HG02759 (cell line): ENCODE measurements around the gene IQCH.

Experiments
- ATAC-seq: cut with Tn5 transposase; IDR thresholded peaks from one replicate; pipeline ENCODE4 v1.9.1; 2021; ENCODE audit warnings: mild to moderate bottlenecking, moderate library complexity; ENCODE audit not compliant: unreplicated experiment

IQCH gene

GRCh38 chr15:67386947-67387346 is 132.4 kb downstream of the IQCH start:
- no peak for ATAC-seq

- no peak for ATAC-seq
Observed at GRCh38 chr15:67389975-67390374, 135.4 kb downstream of the IQCH start.

- ATAC-seq = no peak
Observed at GRCh38 chr15:67394873-67395639, 140.5 kb downstream of the IQCH start.

- no peak for ATAC-seq
Observed at GRCh38 chr15:67396114-67396513, 141.5 kb downstream of the IQCH start.

- ATAC-seq = no peak
Observed at GRCh38 chr15:67397139-67397538, 142.6 kb downstream of the IQCH start.

GRCh38 chr15:67399925-67400324 is 145.3 kb downstream of the IQCH start:
- no peak for ATAC-seq

- no peak for ATAC-seq
Observed at GRCh38 chr15:67400890-67401289, 146.3 kb downstream of the IQCH start.

- ATAC-seq = no peak
Observed at GRCh38 chr15:67401336-67401735, 146.8 kb downstream of the IQCH start.

GRCh38 chr15:67403428-67404154 is 149.0 kb downstream of the IQCH start:
- no peak for ATAC-seq

GRCh38 chr15:67405208-67406191 is 150.9 kb downstream of the IQCH start:
- no peak for ATAC-seq

- ATAC-seq = no peak
Observed at GRCh38 chr15:67406257-67406861, 151.8 kb downstream of the IQCH start.

- no peak for ATAC-seq
Observed at GRCh38 chr15:67407786-67408185, 153.2 kb downstream of the IQCH start.

GRCh38 chr15:67409175-67409574 is 154.6 kb downstream of the IQCH start:
- ATAC-seq = no peak

GRCh38 chr15:67411486-67411885 is 156.9 kb downstream of the IQCH start:
- ATAC-seq = no peak

- no peak for ATAC-seq
Observed at GRCh38 chr15:67413770-67414390, 159.3 kb downstream of the IQCH start.

- no peak for ATAC-seq
Observed at GRCh38 chr15:67415181-67415580, 160.6 kb downstream of the IQCH start.

- ATAC-seq = no peak
Observed at GRCh38 chr15:67416891-67417290, 162.3 kb downstream of the IQCH start.

- no peak for ATAC-seq
Observed at GRCh38 chr15:67419705-67420104, 165.1 kb downstream of the IQCH start.

GRCh38 chr15:67420137-67420536 is 165.6 kb downstream of the IQCH start:
- ATAC-seq = no peak

- ATAC-seq = no peak
Observed at GRCh38 chr15:67421105-67421504, 166.5 kb downstream of the IQCH start.
